K562 (cell line): Measurements from ENCODE around the gene FAM83F. TPM values are rescaled to one million over a fixed set of nuclear protein-coding genes. Genes with fewer than 3 reads are reported as not detected.

Experiments
- ATAC-seq: fragments of 200-7000 bp; cut with Tn5 transposase; 3 replicates; pipeline ENCODE4 v1.9.1; 2020; ENCODE audit warnings: moderate library complexity
- BruUV-seq: library from RNA; stranded (reverse); fragments of 400-500 nt; replicated peaks from 2 replicates; lab custom pipeline; 2021; lab: Mats Ljungman, UMichigan
- CTCF ChIA-PET: fragments of 300-600 bp; formaldehyde crosslinking; extraction: SDS; loops from one replicate; lab custom pipeline; 2021; ENCODE audit warnings: low intra/inter-chr PET ratio; lab: Yijun Ruan, JAX
- POLR2A ChIA-PET: fragments of 300-600, 350-650 bp; sonication (Branson Sonifier 250); formaldehyde crosslinking; extraction: SDS; loops from one replicate; lab custom pipeline; 2021; ENCODE audit warnings: antibody characterized with exemption, inconsistent platforms; lab: Yijun Ruan, JAX
- DNase-seq, 4 experiments: peaks; one replicate each; pipeline versions ENCODE4 v3.0.0 to v3.0.0-alpha.2; 2011 to 2018; ENCODE audit warnings: low spot score in 3 of 4, mixed read lengths in 3 of 4; ENCODE audit errors: extremely low read depth in 1 of 4
- FAIRE-seq: peaks from 2 replicates; lab custom pipeline; 2011; peaks lifted over from hg19 to GRCh38; lab: Jason Lieb, UNC
- H2AFZ ChIP-seq: 2 replicates; pipeline ENCODE4 v1.6.0; 2011; ENCODE audit warnings: low read depth, low read length, control low read depth, inconsistent platforms
- H3K27ac ChIP-seq: fragments of 200-600 bp; 3 replicates; pipeline ENCODE4 v1.8.0; 2011; ENCODE audit warnings: low read depth, mild to moderate bottlenecking, control low read depth, inconsistent platforms, low read length, moderate library complexity, mixed read lengths; ENCODE audit errors: extremely low read depth
- H3K27me3 ChIP-seq, 2 experiments: fragments of 300-600 bp in 1 of 2; 2 replicates in 1 of 2; 3 replicates in 1 of 2; pipeline versions ENCODE4 v1.6.0 to v1.8.0; 2011; ENCODE audit warnings: inconsistent platforms in 2 of 2, low read length in 2 of 2, mild to moderate bottlenecking in 1 of 2, mixed read lengths in 1 of 2, moderate library complexity in 1 of 2; ENCODE audit not compliant: control insufficient read depth in 2 of 2, insufficient read depth in 2 of 2
- H3K36me3 ChIP-seq: fragments of 300-600 bp; 3 replicates; pipeline ENCODE4 v1.8.0; 2011; ENCODE audit warnings: mild to moderate bottlenecking, low read length, inconsistent platforms; ENCODE audit not compliant: control insufficient read depth, insufficient read depth
- H3K4me1 ChIP-seq, 2 experiments: fragments of 200-600 bp in 1 of 2; replicated peaks in 1 of 2; 2 replicates in 1 of 2; 3 replicates in 1 of 2; pipeline versions ENCODE4 v1.5.1 to v1.8.0; 2011; ENCODE audit warnings: inconsistent platforms in 2 of 2, low read length in 2 of 2, mild to moderate bottlenecking in 1 of 2, mixed read lengths in 1 of 2, moderate library complexity in 1 of 2; ENCODE audit not compliant: control insufficient read depth in 2 of 2, insufficient read depth in 2 of 2
- H3K4me2 ChIP-seq: 2 replicates; pipeline ENCODE4 v1.6.1; 2011; ENCODE audit warnings: low read length, control low read depth, inconsistent platforms, mixed read lengths; ENCODE audit not compliant: insufficient read depth
- H3K4me3 ChIP-seq: fragments of 200-600 bp; sonication (generic), shearing (Covaris generic); 2 replicates; pipeline ENCODE4 v1.5.1; 2016; ENCODE audit warnings: control low read depth, inconsistent platforms
- H3K79me2 ChIP-seq: fragments of 200-600 bp; 3 replicates; pipeline ENCODE4 v1.8.0; 2011; ENCODE audit warnings: low read length, inconsistent platforms; ENCODE audit not compliant: control insufficient read depth, insufficient read depth
- H3K9ac ChIP-seq, 2 experiments: 2 replicates each; pipeline versions ENCODE4 v1.6.0 to v1.6.1; 2011; ENCODE audit warnings: low read depth in 2 of 2, low read length in 2 of 2, control low read depth in 1 of 2, inconsistent platforms in 1 of 2, mild to moderate bottlenecking in 1 of 2, mixed read lengths in 1 of 2; ENCODE audit not compliant: insufficient read depth in 1 of 2
- H3K9me1 ChIP-seq: one replicate; pipeline ENCODE4 v1.6.0; 2011; ENCODE audit warnings: inconsistent platforms, mild to moderate bottlenecking, low read length, moderate library complexity; ENCODE audit not compliant: control insufficient read depth, insufficient read depth
- H3K9me3 ChIP-seq: replicated peaks from 2 replicates; pipeline ENCODE4 v1.5.1; 2011; ENCODE audit warnings: low read depth, low read length, inconsistent platforms; ENCODE audit not compliant: control insufficient read depth, insufficient read depth
- H4K20me1 ChIP-seq: replicated peaks from 2 replicates; pipeline ENCODE4 v1.6.1; 2011; ENCODE audit warnings: low read length, inconsistent platforms, mixed read lengths; ENCODE audit not compliant: control insufficient read depth, insufficient read depth
- ATF7 ChIP-seq: fragments of 450-650 bp; IDR thresholded peaks from 2 replicates; pipeline ENCODE4 v1.7.1; 2014; ENCODE audit warnings: mild to moderate bottlenecking, moderate library complexity
- CREM ChIP-seq: IDR thresholded peaks from 2 replicates; pipeline ENCODE4 v1.6.1; 2014; ENCODE audit warnings: antibody characterized with exemption, low read depth
- FOS ChIP-seq: IDR thresholded peaks from 3 replicates; pipeline ENCODE4 v1.6.1; 2011; ENCODE audit not compliant: insufficient read length; ENCODE audit errors: extremely low read depth
- GATAD2B ChIP-seq: fragments of 450-650 bp; IDR thresholded peaks from 2 replicates; pipeline ENCODE4 v1.6.1; 2017; ENCODE audit warnings: mild to moderate bottlenecking, borderline replicate concordance
- GTF2A2 ChIP-seq: IDR thresholded peaks from 2 replicates; pipeline ENCODE4 v1.6.1; 2016; ENCODE audit warnings: mild to moderate bottlenecking, missing genetic modification characterization, missing compliant biosample characterization
- HNRNPK ChIP-seq: fragments of 200-400 bp; formaldehyde crosslinking; IDR thresholded peaks from one replicate; pipeline ENCODE4 v1.6.1; 2018; ENCODE audit warnings: mild to moderate bottlenecking, low read depth, low read length; ENCODE audit not compliant: poor library complexity, severe bottlenecking
- NCOA4 ChIP-seq: fragments of 450-650 bp; IDR thresholded peaks from 2 replicates; pipeline ENCODE4 v1.6.1; 2018; ENCODE audit warnings: mild to moderate bottlenecking; ENCODE audit not compliant: partially characterized antibody
- NR4A1 ChIP-seq, 2 experiments: fragments of 250-450 bp in 1 of 2; fragments of 450-650 bp in 1 of 2; sonication (Bioruptor Pico) in 1 of 2; IDR thresholded peaks; 2 replicates each; pipeline versions ENCODE4 v1.4.0 to v1.6.1; 2016 to 2020; ENCODE audit warnings: mild to moderate bottlenecking in 2 of 2, missing compliant biosample characterization in 1 of 2, missing genetic modification characterization in 1 of 2, moderate library complexity in 1 of 2
- PTTG1 ChIP-seq: fragments of 450-650 bp; IDR thresholded peaks from 2 replicates; pipeline ENCODE4 v1.6.1; 2016; ENCODE audit warnings: low read depth, mild to moderate bottlenecking, missing genetic modification characterization, missing compliant biosample characterization
- RB1 ChIP-seq: fragments of 450-650 bp; IDR thresholded peaks from 2 replicates; pipeline ENCODE4 v1.6.1; 2017; ENCODE audit warnings: low read depth, mild to moderate bottlenecking
- SMAD4 ChIP-seq: fragments of 250-450 bp; sonication (Bioruptor Pico); conservative IDR thresholded peaks from 2 replicates; pipeline ENCODE4 v1.8.0; 2021; ENCODE audit warnings: inconsistent platforms, mild to moderate bottlenecking, moderate library complexity
- SMARCA4 ChIP-seq: fragments of 450-650 bp; IDR thresholded peaks from 2 replicates; pipeline ENCODE4 v1.6.1; 2016
- TAL1 ChIP-seq: fragments of 450-650 bp; IDR thresholded peaks from 2 replicates; pipeline ENCODE4 v1.6.1; 2016; ENCODE audit warnings: mild to moderate bottlenecking
- TEAD2 ChIP-seq: fragments of 450-650 bp; IDR thresholded peaks from 2 replicates; pipeline ENCODE4 v1.6.1; 2016; ENCODE audit warnings: missing genetic modification characterization, control low read depth, missing compliant biosample characterization
- ZFPM2 ChIP-seq: fragments of 250-450 bp; sonication (Bioruptor Pico); IDR thresholded peaks from 2 replicates; pipeline ENCODE4 v1.5.1; 2022; ENCODE audit warnings: mild to moderate bottlenecking
- ZNF175 ChIP-seq: fragments of 200-800 bp; sonication (Bioruptor generic); IDR thresholded peaks from 2 replicates; pipeline ENCODE4 v1.6.1; 2016; ENCODE audit warnings: low read depth, mild to moderate bottlenecking, missing genetic modification characterization, missing compliant biosample characterization
- ZNF311 ChIP-seq: fragments of 250-450 bp; sonication (Bioruptor Pico); IDR thresholded peaks from 2 replicates; pipeline ENCODE4 v1.4.0; 2020; ENCODE audit warnings: mild to moderate bottlenecking, moderate library complexity
- ZNF408 ChIP-seq: fragments of 250-450 bp; sonication (Bioruptor Pico); IDR thresholded peaks from 2 replicates; pipeline ENCODE4 v1.4.0; 2020; ENCODE audit warnings: low read depth, mild to moderate bottlenecking, moderate library complexity
- ZNF583 ChIP-seq: fragments of 250-450 bp; sonication (Bioruptor Pico); IDR thresholded peaks from 2 replicates; pipeline ENCODE4 v1.4.0; 2020
- ZNF655 ChIP-seq: fragments of 250-450 bp; sonication (Bioruptor Pico); IDR thresholded peaks from 2 replicates; pipeline ENCODE4 v1.5.0; 2021
- ZNF668 ChIP-seq: fragments of 250-450 bp; sonication (Bioruptor Pico); IDR thresholded peaks from 2 replicates; pipeline ENCODE4 v1.8.0; 2022; ENCODE audit warnings: mild to moderate bottlenecking, inconsistent platforms
- WGBS: fragments of 100-300 bp; shearing (Covaris generic); methylation state at CpG from one replicate; pipeline ENCODE4 v1.1.6; 2016; ENCODE audit warnings: low coverage, mixed read lengths; ENCODE audit not compliant: insufficient coverage; ENCODE audit errors: missing lambda C conversion rate; 5-methylcytosine and 5-hydroxymethylcytosine counted together
- in situ Hi-C: fragments of 300-500 bp; cut with MboI; formaldehyde crosslinking; loops from 4 replicates; pipeline ENCODE4 v1.15.0; 2018; ENCODE audit warnings: inconsistent platforms, mixed read lengths
- intact Hi-C: fragments of 100-400 bp; cut with micrococcal nuclease; formaldehyde crosslinking; loops from 2 replicates; pipeline ENCODE4 v1.14.2; 2022
- polyA plus RNA-seq, 8 experiments: library from polyadenylated mRNA; depleted of rRNA in 4 of 8; stranded (reverse) in 5 of 8; unstranded in 3 of 8; fragments of >200 nt; fragmentation: Nextera tagmentation in 2 of 8; fragmentation: Illumina TruSeq in 1 of 8; extraction: Ambion mirVana in 2 of 8; extraction: Trizol in 1 of 8; gene quantifications; 2 replicates each; pipeline versions ENCODE4 v1.2.1 to v1.2.3, GENCODE V29; 2011 to 2014; ENCODE audit warnings: inconsistent platforms in 1 of 8, missing spikeins in 1 of 8
- total RNA-seq, 7 experiments: library from RNA; depleted of rRNA in 6 of 7; stranded (reverse); fragments of >200 nt in 6 of 7; fragmentation: Illumina TruSeq in 2 of 7; extraction: Trizol in 2 of 7; gene quantifications; 2 replicates each; pipeline versions ENCODE4 v1.2.1 to v1.2.3, GENCODE V29; 2011 to 2021; ENCODE audit warnings: low replicate concordance in 1 of 7
- TF ChIP-seq, protein P1 (sequence below): fragments of 450-650 bp; IDR thresholded peaks from one replicate; pipeline ENCODE4 v1.6.1; 2018; ENCODE audit warnings: mild to moderate bottlenecking, moderate library complexity; ENCODE audit not compliant: partially characterized antibody

The FAM83F gene
- total and polyA plus RNA-seq, 9 of the 15 experiments (the other 6 are each of a cell fraction or from before 2014, with no cell fraction given), result under 0.01 to 0.13 (median 0.04) TPM; not detected in 1

DNA sequence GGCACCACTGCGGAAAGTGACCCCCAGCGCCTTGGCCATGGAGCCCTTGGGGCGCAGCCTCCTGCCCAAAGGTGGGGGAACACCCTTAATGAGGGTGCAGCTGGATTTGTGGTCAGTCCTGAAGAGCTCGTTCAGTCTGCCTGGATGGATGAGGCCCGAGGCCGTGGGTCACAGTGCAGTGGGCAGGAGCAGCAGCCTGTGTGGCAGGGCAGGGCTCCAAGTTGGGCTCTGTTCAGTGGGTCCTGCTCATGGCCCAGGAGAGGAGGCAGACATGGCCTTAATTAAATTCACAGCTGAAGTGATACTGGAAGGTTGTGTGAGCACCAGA lies 33.3 kb downstream of the FAM83F start (continued):
- TF ChIP-seq, protein P1, sequence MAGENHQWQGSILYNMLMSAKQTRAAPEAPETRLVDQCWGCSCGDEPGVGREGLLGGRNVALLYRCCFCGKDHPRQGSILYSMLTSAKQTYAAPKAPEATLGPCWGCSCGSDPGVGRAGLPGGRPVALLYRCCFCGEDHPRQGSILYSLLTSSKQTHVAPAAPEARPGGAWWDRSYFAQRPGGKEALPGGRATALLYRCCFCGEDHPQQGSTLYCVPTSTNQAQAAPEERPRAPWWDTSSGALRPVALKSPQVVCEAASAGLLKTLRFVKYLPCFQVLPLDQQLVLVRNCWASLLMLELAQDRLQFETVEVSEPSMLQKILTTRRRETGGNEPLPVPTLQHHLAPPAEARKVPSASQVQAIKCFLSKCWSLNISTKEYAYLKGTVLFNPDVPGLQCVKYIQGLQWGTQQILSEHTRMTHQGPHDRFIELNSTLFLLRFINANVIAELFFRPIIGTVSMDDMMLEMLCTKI, result no peak
- TF ChIP-seq NR4A1 (CRISPR knock-in tag; IDR thresholded peaks at IDR 0.05) (no peak), NR4A1 (tag; IDR thresholded peaks at IDR 0.05) (no peak), GTF2A2 (tag) (no peak), NCOA4 (no peak), HNRNPK (no peak)

- no peak for DNase-seq
- in situ Hi-C loops, result no loop called here
- no peak for ATAC-seq
- no peaks in the 10 kb centered on the region for H3K36me3 ChIP-seq
- peak overlapping the region in 1 of 2 experiments; percentile 45; a peak in 1 of 4 replicates for H3K9ac ChIP-seq
- H3K27ac ChIP-seq, result no peak overlapping the region
- H3K79me2 ChIP-seq, result no peaks in the 10 kb centered on the region
- no peaks in the 10 kb centered on the region for H3K27me3 ChIP-seq
- BruUV-seq, result no TSS peak
- ChIA-PET CTCF (no interaction called here), POLR2A (interaction anchor here (0.6 to 0.9 kb wide), 2 partner anchors 28 to 153 kb away, joined by 4 read pairs; no protein-coding TSS in a partner anchor)
- no peaks in the 10 kb centered on the region; the same call in 1 of the 2 replicates for H4K20me1 ChIP-seq
- no peak overlapping the region for H3K4me3 ChIP-seq
- WGBS, result 89% methylated on average over 12 of the region's 19 CpGs
- no peak for FAIRE-seq
- intact Hi-C loops, result no loop called here
- no peak overlapping the region for H2AFZ ChIP-seq
- H3K4me1 ChIP-seq, result peaks cover 13 to 17% of the 10 kb centered on the region in 2 experiments
- H3K4me2 ChIP-seq, result no peak overlapping the region
- no peaks in the 10 kb centered on the region for H3K9me1 ChIP-seq
- H3K9me3 ChIP-seq, result no peaks in the 10 kb centered on the region
- TF ChIP-seq ZNF655 (CRISPR knock-in tag) (no peak), ZFPM2 (no peak), PTTG1 (tag) (no peak), TAL1 (no peak), ZNF668 (CRISPR knock-in tag) (no peak), TEAD2 (tag) (no peak), GATAD2B (no peak), RB1 (no peak), SMAD4 (CRISPR knock-in tag) (no peak), ZNF583 (CRISPR knock-in tag) (no peak), FOS (no peak), ZNF311 (CRISPR knock-in tag) (no peak), ATF7 (no peak), CREM (no peak), ZNF408 (CRISPR knock-in tag) (no peak), SMARCA4 (no peak), ZNF175 (CRISPR knock-in tag) (no peak)
Measured at GRCh38 chr22:40029189-40029890, 34.6 kb downstream of the FAM83F start.
